A673 (cell line): ENCODE results near the gene CIITA. TPM values are rescaled to one million over a fixed set of nuclear protein-coding genes. Genes with fewer than 3 reads are reported as not detected.

ENCODE experiments used
- BruUV-seq: library from RNA; stranded (reverse); fragments of 400-500 nt; replicated peaks from 2 replicates; lab custom pipeline; 2021; lab: Mats Ljungman, UMichigan
- CTCF ChIA-PET: fragments of 300-600 bp; sonication (Branson Sonifier 250); formaldehyde crosslinking; loops from one replicate; lab custom pipeline; 2022; ENCODE audit warnings: antibody characterized with exemption; lab: Charles Lee
- POLR2A ChIA-PET: fragments of 300-600 bp; sonication (Branson Sonifier 250); formaldehyde crosslinking; loops from one replicate; lab custom pipeline; 2022; ENCODE audit warnings: antibody characterized with exemption; ENCODE audit not compliant: low non-redundant PET; lab: Charles Lee
- DNase-seq: peaks from one replicate; pipeline ENCODE4 v3.0.0-alpha.2; 2015; ENCODE audit warnings: low spot score
- H3K27ac ChIP-seq: fragments of 200-600 bp; sonication (generic); 2 replicates; pipeline ENCODE4 v1.5.1; 2016; ENCODE audit warnings: mixed run types, low read depth, mild to moderate bottlenecking, mixed read lengths, antibody characterized with exemption, low read length; ENCODE audit not compliant: poor library complexity, severe bottlenecking
- H3K27me3 ChIP-seq: fragments of 200-600 bp; sonication (generic); replicated peaks from 2 replicates; pipeline ENCODE4 v1.6.1; 2017; ENCODE audit warnings: mixed run types, low read depth, mild to moderate bottlenecking, mixed read lengths, antibody characterized with exemption, low read length; ENCODE audit not compliant: insufficient read depth, poor library complexity
- H3K36me3 ChIP-seq: fragments of 200-600 bp; sonication (generic); 2 replicates; pipeline ENCODE4 v1.6.1; 2016; ENCODE audit warnings: mixed run types, mild to moderate bottlenecking, mixed read lengths, antibody characterized with exemption, low read length; ENCODE audit not compliant: insufficient read depth, poor library complexity, severe bottlenecking
- H3K4me1 ChIP-seq: fragments of 200-600 bp; sonication (generic); 2 replicates; pipeline ENCODE4 v1.6.1; 2017; ENCODE audit warnings: mixed run types, mild to moderate bottlenecking, mixed read lengths, antibody characterized with exemption, low read length; ENCODE audit not compliant: insufficient read depth, poor library complexity, severe bottlenecking
- H3K4me3 ChIP-seq: fragments of 200-600 bp; sonication (generic); 2 replicates; pipeline ENCODE4 v1.5.1; 2016; ENCODE audit warnings: low read depth, mixed run types, mild to moderate bottlenecking, mixed read lengths, low read length; ENCODE audit not compliant: poor library complexity, severe bottlenecking
- H3K9me3 ChIP-seq: fragments of 200-600 bp; sonication (generic); 2 replicates; pipeline ENCODE4 v1.6.1; 2016; ENCODE audit warnings: mixed run types, low read depth, mild to moderate bottlenecking, mixed read lengths, antibody characterized with exemption, low read length; ENCODE audit not compliant: poor library complexity, severe bottlenecking
- EZH2 ChIP-seq: fragments of 200-600 bp; sonication (generic); IDR thresholded peaks from 2 replicates; pipeline ENCODE4 v1.6.1; 2017; ENCODE audit warnings: borderline replicate concordance, low read depth, mild to moderate bottlenecking, mixed read lengths, antibody characterized with exemption, low read length; ENCODE audit not compliant: poor library complexity, severe bottlenecking
- intact Hi-C: fragments of 100-400 bp; cut with micrococcal nuclease; formaldehyde crosslinking; loops from one replicate; pipeline ENCODE4 v1.10.0; 2022; ENCODE audit not compliant: unreplicated experiment
- total RNA-seq: library from RNA; stranded (reverse); gene quantifications from 2 replicates; pipeline ENCODE4 v1.2.3, GENCODE V29; 2021
- TF ChIP-seq, protein P1 (sequence below): fragments of 300-800, 200-600 bp; sonication (generic); conservative IDR thresholded peaks from 2 replicates; pipeline ENCODE4 v1.5.1; 2017; ENCODE audit warnings: low read depth, mild to moderate bottlenecking, antibody characterized with exemption, low read length, moderate library complexity, mixed read lengths

Gene CIITA
- total RNA-seq, 1 experiment from 2014 or later, result not detected

DNA sequence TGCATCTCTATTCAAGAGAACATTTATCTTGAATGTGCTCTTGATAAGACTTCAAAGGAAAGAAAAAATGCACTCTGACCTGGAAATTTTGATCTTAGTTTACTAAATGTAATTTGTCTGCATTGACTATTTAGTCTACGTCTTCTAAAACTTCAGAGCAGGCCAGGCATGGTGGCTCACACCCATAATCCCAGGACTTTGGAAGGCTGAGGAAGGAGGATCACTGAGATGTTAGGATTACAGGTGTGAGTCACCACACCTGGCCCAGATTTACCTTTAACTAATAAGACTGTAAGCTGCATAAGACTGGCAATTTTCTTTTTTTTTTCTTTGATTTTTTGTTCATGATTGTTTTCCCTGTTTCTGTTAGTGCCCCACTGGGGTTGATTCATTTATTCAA lies 18.8 kb upstream of the CIITA start:
- Histone ChIP-seq H3K4me3 (no peak overlapping the region), H3K4me1 (no peaks in the 10 kb centered on the region), H3K27ac (no peak overlapping the region), H3K36me3 (no peaks in the 10 kb centered on the region), H3K9me3 (no peaks in the 10 kb centered on the region), H3K27me3 (peaks cover 17% of the 10 kb centered on the region)
- TF ChIP-seq, protein P1, sequence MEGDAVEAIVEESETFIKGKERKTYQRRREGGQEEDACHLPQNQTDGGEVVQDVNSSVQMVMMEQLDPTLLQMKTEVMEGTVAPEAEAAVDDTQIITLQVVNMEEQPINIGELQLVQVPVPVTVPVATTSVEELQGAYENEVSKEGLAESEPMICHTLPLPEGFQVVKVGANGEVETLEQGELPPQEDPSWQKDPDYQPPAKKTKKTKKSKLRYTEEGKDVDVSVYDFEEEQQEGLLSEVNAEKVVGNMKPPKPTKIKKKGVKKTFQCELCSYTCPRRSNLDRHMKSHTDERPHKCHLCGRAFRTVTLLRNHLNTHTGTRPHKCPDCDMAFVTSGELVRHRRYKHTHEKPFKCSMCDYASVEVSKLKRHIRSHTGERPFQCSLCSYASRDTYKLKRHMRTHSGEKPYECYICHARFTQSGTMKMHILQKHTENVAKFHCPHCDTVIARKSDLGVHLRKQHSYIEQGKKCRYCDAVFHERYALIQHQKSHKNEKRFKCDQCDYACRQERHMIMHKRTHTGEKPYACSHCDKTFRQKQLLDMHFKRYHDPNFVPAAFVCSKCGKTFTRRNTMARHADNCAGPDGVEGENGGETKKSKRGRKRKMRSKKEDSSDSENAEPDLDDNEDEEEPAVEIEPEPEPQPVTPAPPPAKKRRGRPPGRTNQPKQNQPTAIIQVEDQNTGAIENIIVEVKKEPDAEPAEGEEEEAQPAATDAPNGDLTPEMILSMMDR, result no peak
- no peak for TF ChIP-seq EZH2
- CTCF ChIA-PET, result no interaction called here
- no TSS peak for BruUV-seq
- intact Hi-C loops, result no loop called here
- POLR2A ChIA-PET, result no interaction called here
- DNase-seq, result no peak

DNA sequence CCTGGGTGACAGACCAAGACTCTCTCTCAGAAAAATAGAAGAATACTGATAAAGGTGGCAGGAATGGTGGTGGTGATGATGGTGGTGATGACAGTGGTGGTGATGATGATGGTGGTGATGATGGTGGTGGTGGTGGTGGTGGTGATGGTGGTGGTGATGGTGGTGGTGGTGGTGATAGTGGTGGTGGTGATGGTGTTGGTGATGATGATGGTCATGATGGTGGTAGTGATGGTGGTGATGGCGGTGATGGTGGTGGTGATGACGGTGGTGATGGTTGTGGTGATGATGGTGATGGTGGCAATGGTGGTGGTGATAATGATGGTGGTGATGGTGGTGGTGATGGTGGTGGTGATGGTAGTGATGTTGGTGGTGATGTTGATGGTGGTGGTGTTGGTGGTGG lies 18.0 kb upstream of the CIITA start:
- H3K36me3 ChIP-seq, result no peaks in the 10 kb centered on the region
- H3K4me3 ChIP-seq, result no peak overlapping the region
- no TSS peak for BruUV-seq
- H3K27me3 ChIP-seq, result peaks cover 17% of the 10 kb centered on the region
- intact Hi-C loops, result no loop called here
- no peaks in the 10 kb centered on the region for H3K4me1 ChIP-seq
- TF ChIP-seq EZH2, result no peak
- TF ChIP-seq, protein P1, result no peak
- POLR2A ChIA-PET, result no interaction called here
- no peak overlapping the region for H3K27ac ChIP-seq
- DNase-seq, result no peak
- no peaks in the 10 kb centered on the region for H3K9me3 ChIP-seq
- CTCF ChIA-PET, result no interaction called here

DNA sequence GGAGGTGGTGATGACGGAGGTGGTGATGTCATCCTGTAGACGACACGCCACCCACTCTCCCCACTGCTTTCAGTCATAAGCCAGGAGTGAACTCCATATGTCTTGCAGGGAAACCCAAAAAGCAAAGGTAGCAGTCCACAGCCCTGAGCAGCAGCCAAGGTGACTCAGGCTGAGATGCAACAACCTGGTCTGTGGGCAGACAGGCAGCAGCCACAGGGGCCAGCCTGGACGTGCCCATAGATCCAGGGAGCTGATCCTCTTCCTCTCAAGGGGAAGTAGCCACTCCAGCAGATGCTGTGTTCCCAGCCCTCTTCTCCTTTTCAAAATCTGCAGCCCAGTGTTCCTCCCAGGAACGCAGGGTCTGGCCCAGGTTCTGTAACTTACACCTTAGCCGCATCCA lies 17.3 kb upstream of the CIITA start:
- no peak for TF ChIP-seq EZH2
- TF ChIP-seq, protein P1, result no peak
- Histone ChIP-seq H3K4me1 (no peaks in the 10 kb centered on the region), H3K4me3 (no peak overlapping the region), H3K27me3 (peaks cover 17% of the 10 kb centered on the region), H3K36me3 (no peaks in the 10 kb centered on the region), H3K9me3 (no peaks in the 10 kb centered on the region), H3K27ac (no peak overlapping the region)
- POLR2A ChIA-PET, result no interaction called here
- CTCF ChIA-PET, result no interaction called here
- no peak for DNase-seq
- intact Hi-C loops, result no loop called here
- no TSS peak for BruUV-seq
